Upper lobe of right lung (tissue), 1 donor: ENCODE results near the gene NTHL1. TPM values are rescaled to one million over a fixed set of nuclear protein-coding genes. Genes with fewer than 3 reads are reported as not detected.

Experiments
- ATAC-seq: fragments of 200-7000 bp; cut with Tn5 transposase; one replicate; pipeline ENCODE4 v1.9.1; 2020; ENCODE audit warnings: mild to moderate bottlenecking, moderate library complexity
- DNase-seq: peaks from one replicate; pipeline ENCODE4 v3.0.0-alpha.2; 2020
- H3K27ac ChIP-seq: fragments of 200-600 bp; one replicate; pipeline ENCODE4 v1.8.0; 2022
- H3K27me3 ChIP-seq: fragments of 200-600 bp; one replicate; pipeline ENCODE4 v1.8.0; 2022; ENCODE audit warnings: mild to moderate bottlenecking
- H3K36me3 ChIP-seq: fragments of 200-600 bp; one replicate; pipeline ENCODE4 v1.8.0; 2022
- H3K4me1 ChIP-seq: fragments of 200-600 bp; one replicate; pipeline ENCODE4 v1.8.0; 2022
- H3K4me3 ChIP-seq: fragments of 200-600 bp; one replicate; pipeline ENCODE4 v1.8.0; 2022; ENCODE audit warnings: mild to moderate bottlenecking
- H3K9me3 ChIP-seq: fragments of 200-600 bp; one replicate; pipeline ENCODE4 v1.8.0; 2022
- CTCF ChIP-seq: fragments of 200-600 bp; IDR thresholded peaks from one replicate; pipeline ENCODE4 v1.8.0; 2022; ENCODE audit warnings: antibody characterized with exemption
- intact Hi-C: fragments of 100-400 bp; cut with DNase I; formaldehyde crosslinking; loops from one replicate; pipeline ENCODE4 v1.11.0; 2022
- total RNA-seq: library from RNA; stranded (reverse); fragmentation: NEBNext Ultra II Directional; extraction: Animal tissue kit (Norgen Biotek cat#: 25700); gene quantifications from one replicate; pipeline ENCODE4 v1.2.1, GENCODE V29; 2021
- donor health status: DM: no; HTN: yes; CAD: no; lungs with severe emphysema.

NTHL1 gene
- total RNA-seq, 1 donor from 2014 or later, result 26.4 TPM

DNA sequence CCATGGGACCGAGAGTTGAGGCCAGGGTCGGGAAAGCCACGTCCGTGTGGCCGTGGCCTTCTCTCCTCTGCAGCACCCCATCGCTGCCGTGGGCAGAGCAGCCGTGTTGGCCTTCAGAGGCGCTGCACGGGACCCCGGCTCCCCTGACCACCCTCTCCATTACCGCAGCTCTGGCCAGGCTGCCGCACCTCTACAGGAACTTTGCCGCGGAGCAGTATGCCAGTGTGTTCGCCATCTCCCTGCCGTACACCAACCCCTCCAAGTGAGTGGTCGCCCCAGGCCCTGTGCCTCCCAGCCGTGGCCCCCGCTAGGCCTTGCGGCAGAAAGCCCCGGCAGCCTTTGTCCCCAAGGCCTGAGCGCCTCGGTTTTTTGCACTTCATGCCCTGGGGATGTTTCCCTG lies 28.0 kb upstream of the NTHL1 start:
- Histone ChIP-seq H3K4me3 (no peak overlapping the region), H3K36me3 (peaks cover 87% of the 10 kb centered on the region), H3K27me3 (no peaks in the 10 kb centered on the region), H3K4me1 (no peaks in the 10 kb centered on the region), H3K27ac (no peak overlapping the region), H3K9me3 (no peaks in the 10 kb centered on the region)
- no peak for ATAC-seq
- no peak for TF ChIP-seq CTCF
- DNase-seq, result no peak
- intact Hi-C loops, result no loop called here

DNA sequence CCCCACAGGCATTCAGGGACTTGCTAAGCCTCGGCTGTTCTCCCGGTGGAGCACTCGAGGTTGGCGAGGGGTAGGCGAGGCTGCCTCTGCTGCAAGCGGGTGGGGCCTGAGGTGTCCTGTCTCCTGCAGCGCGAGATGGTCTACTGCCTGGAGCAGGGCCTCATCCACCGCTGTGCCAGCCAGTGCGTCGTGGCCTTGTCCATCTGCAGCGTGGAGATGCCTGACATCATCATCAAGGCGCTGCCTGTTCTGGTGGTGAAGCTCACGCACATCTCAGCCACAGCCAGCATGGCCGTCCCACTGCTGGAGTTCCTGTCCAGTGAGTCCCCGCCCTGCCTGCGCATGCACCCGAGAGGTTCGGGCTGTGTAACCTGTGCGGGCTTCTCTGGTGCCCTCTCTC lies 26.4 kb upstream of the NTHL1 start:
- peaks cover 82% of the 10 kb centered on the region for H3K36me3 ChIP-seq
- ATAC-seq, result no peak

GRCh38 chr16:2072926-2073325 lies 25.3 kb upstream of the NTHL1 start:
- Histone ChIP-seq H3K9me3 (no peaks in the 10 kb centered on the region), H3K27me3 (no peaks in the 10 kb centered on the region), H3K27ac (no peak overlapping the region), H3K4me1 (no peaks in the 10 kb centered on the region), H3K36me3 (peaks cover 82% of the 10 kb centered on the region), H3K4me3 (no peak overlapping the region)
- no peak for TF ChIP-seq CTCF
- DNase-seq, result no peak
- intact Hi-C loops, result no loop called here
- ATAC-seq, result no peak

More for the DNA sequence above, 26.4 kb upstream of the NTHL1 start:
- Histone ChIP-seq H3K9me3 (no peaks in the 10 kb centered on the region), H3K27ac (no peak overlapping the region), H3K27me3 (no peaks in the 10 kb centered on the region), H3K4me3 (no peak overlapping the region), H3K4me1 (no peaks in the 10 kb centered on the region)
- DNase-seq, result no peak
- no peak for TF ChIP-seq CTCF
- intact Hi-C loops, result no loop called here

GRCh38 chr16:2071454-2072202 lies 24.0 kb upstream of the NTHL1 start:
- no peaks in the 10 kb centered on the region for H3K4me1 ChIP-seq
- peaks cover 82% of the 10 kb centered on the region for H3K36me3 ChIP-seq
- DNase-seq (no peak), ATAC-seq (no peak)
- no peak for TF ChIP-seq CTCF
- no peak overlapping the region for H3K4me3 ChIP-seq
- intact Hi-C loops, result no loop called here
- H3K9me3 ChIP-seq, result no peaks in the 10 kb centered on the region
- H3K27me3 ChIP-seq, result no peaks in the 10 kb centered on the region
- H3K27ac ChIP-seq, result no peak overlapping the region

GRCh38 chr16:2070576-2071453 lies 23.2 kb upstream of the NTHL1 start:
- Histone ChIP-seq H3K4me1 (no peaks in the 10 kb centered on the region), H3K4me3 (no peak overlapping the region), H3K9me3 (no peaks in the 10 kb centered on the region), H3K27me3 (no peaks in the 10 kb centered on the region), H3K27ac (no peak overlapping the region), H3K36me3 (peaks cover 82% of the 10 kb centered on the region)
- no peak for DNase-seq
- ATAC-seq, result no peak
- intact Hi-C loops, result no loop called here
- no peak for TF ChIP-seq CTCF
